Suprapubic skin (tissue), 4 donors: ENCODE results near the gene UNC119.

Source experiments
- CTCF ChIP-seq, 2 donors: fragments of 200-600 bp in 1 of 2; fragments of 450-650 bp in 1 of 2; sonication (generic) in 1 of 2; IDR thresholded peaks; one replicate each; pipeline ENCODE4 v1.5.1; 2016 to 2019; ENCODE audit warnings: antibody characterized with exemption in 2 of 2, mild to moderate bottlenecking in 1 of 2, moderate library complexity in 1 of 2
- POLR2A ChIP-seq, 2 donors: fragments of 450-650 bp; IDR thresholded peaks; one replicate each; pipeline ENCODE4 v1.6.1; 2017; ENCODE audit warnings: antibody characterized with exemption in 2 of 2, mild to moderate bottlenecking in 2 of 2, moderate library complexity in 2 of 2
- POLR2AphosphoS5 ChIP-seq, 3 donors: sonication (generic); formaldehyde crosslinking; IDR thresholded peaks; one replicate each; pipeline ENCODE4 v1.6.1; 2017; ENCODE audit warnings: antibody characterized with exemption in 3 of 3

GRCh38 chr17:28530250-28530649 lies 22.2 kb downstream of the UNC119 start:
- no peak for TF ChIP-seq POLR2A (IDR thresholded peaks at IDR 0.05)
- TF ChIP-seq CTCF (IDR thresholded peaks at IDR 0.05): no peak
- no peak for TF ChIP-seq POLR2AphosphoS5 (IDR thresholded peaks at IDR 0.05)
